DOHH2 (cell line): ENCODE results near the gene OR2T2.
"Not testable (repeated sequence)": the region's sequence is repeated elsewhere in the genome, so short reads cannot be mapped to it uniquely, and the experiment has no call there.

Source experiments
- H3F3A ChIP-seq: fragments of 200-600 bp; sonication (generic), shearing (Covaris generic); 2 replicates; pipeline ENCODE4 v1.6.0; 2016; ENCODE audit warnings: antibody characterized with exemption, mild to moderate bottlenecking; ENCODE audit not compliant: control insufficient read depth, insufficient read depth
- H3K27ac ChIP-seq: fragments of 200-600 bp; sonication (generic); 2 replicates; pipeline ENCODE4 v1.5.1; 2014; ENCODE audit warnings: low read depth, mild to moderate bottlenecking, low read length, moderate library complexity
- H3K27me3 ChIP-seq: fragments of 200-600 bp; sonication (generic); 2 replicates; pipeline ENCODE4 v1.6.1; 2014; ENCODE audit warnings: mild to moderate bottlenecking, low read length, mixed read lengths; ENCODE audit not compliant: control insufficient read depth
- H3K36me3 ChIP-seq: fragments of 200-600 bp; sonication (generic); 2 replicates; pipeline ENCODE4 v1.6.1; 2014; ENCODE audit warnings: mild to moderate bottlenecking, low read length, moderate library complexity, mixed read lengths; ENCODE audit not compliant: control insufficient read depth
- H3K4me1 ChIP-seq: fragments of 200-600 bp; sonication (generic); 2 replicates; pipeline ENCODE4 v1.6.1; 2014; ENCODE audit warnings: mild to moderate bottlenecking, low read length, mixed read lengths; ENCODE audit not compliant: control insufficient read depth
- H3K4me2 ChIP-seq: fragments of 200-600 bp; sonication (generic); 2 replicates; pipeline ENCODE4 v1.6.0; 2014; ENCODE audit warnings: mild to moderate bottlenecking, low read length, moderate library complexity
- H3K4me3 ChIP-seq: fragments of 200-600 bp; sonication (generic); 2 replicates; pipeline ENCODE4 v1.5.1; 2014; ENCODE audit warnings: mild to moderate bottlenecking, low read length, mixed read lengths
- H3K79me2 ChIP-seq: fragments of 200-600 bp; sonication (generic); 2 replicates; pipeline ENCODE4 v1.6.1; 2014; ENCODE audit warnings: mild to moderate bottlenecking, low read length, mixed read lengths; ENCODE audit not compliant: control insufficient read depth
- H3K9me2 ChIP-seq: fragments of 200-600 bp; sonication (generic); replicated peaks from 2 replicates; pipeline ENCODE4 v1.6.1; 2014; ENCODE audit warnings: mild to moderate bottlenecking, low read length, mixed read lengths; ENCODE audit not compliant: control insufficient read depth
- H3K9me3 ChIP-seq: fragments of 200-600 bp; sonication (generic); 2 replicates; pipeline ENCODE4 v1.6.1; 2014; ENCODE audit warnings: antibody characterized with exemption, low read length, mixed read lengths; ENCODE audit not compliant: control insufficient read depth, insufficient read depth
- H4K20me1 ChIP-seq: fragments of 200-600 bp; sonication (generic); 2 replicates; pipeline ENCODE4 v1.6.0; 2014; ENCODE audit warnings: low read depth, mild to moderate bottlenecking, antibody characterized with exemption, low read length, moderate library complexity; ENCODE audit not compliant: control insufficient read depth, insufficient read depth
- EZH2phosphoT487 ChIP-seq: fragments of 200-600 bp; sonication (generic); IDR thresholded peaks from 2 replicates; pipeline ENCODE4 v1.6.1; 2017; ENCODE audit warnings: borderline replicate concordance, mild to moderate bottlenecking, antibody characterized with exemption, low read length, moderate library complexity, mixed read lengths
- TF ChIP-seq, protein P1 (sequence below): fragments of 200-600 bp; sonication (generic); IDR thresholded peaks from one replicate; pipeline ENCODE4 v1.5.1; 2014; ENCODE audit warnings: antibody characterized with exemption, mild to moderate bottlenecking, low read depth, low read length; ENCODE audit not compliant: poor library complexity, severe bottlenecking

The OR2T2 gene

DNA sequence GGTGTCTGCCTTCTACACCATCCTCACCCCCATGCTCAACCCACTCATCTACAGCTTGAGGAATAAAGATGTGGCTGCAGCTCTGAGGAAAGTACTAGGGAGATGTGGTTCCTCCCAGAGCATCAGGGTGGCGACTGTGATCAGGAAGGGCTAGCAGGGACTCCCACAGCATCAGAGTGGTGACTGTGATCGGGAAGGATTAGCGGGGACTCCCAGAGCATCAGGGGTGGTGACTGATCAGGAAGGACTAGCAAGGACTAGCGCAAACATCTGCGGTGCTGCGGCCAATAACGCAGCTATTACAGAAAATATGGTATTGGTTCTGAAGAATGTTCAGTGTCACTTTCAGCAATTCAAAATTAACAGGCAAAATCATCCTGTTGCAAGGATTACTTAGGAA, 8.2 kb downstream of the OR2T2 start:
- H3K27me3 ChIP-seq, H3F3A ChIP-seq: not testable (repeated sequence)

DNA sequence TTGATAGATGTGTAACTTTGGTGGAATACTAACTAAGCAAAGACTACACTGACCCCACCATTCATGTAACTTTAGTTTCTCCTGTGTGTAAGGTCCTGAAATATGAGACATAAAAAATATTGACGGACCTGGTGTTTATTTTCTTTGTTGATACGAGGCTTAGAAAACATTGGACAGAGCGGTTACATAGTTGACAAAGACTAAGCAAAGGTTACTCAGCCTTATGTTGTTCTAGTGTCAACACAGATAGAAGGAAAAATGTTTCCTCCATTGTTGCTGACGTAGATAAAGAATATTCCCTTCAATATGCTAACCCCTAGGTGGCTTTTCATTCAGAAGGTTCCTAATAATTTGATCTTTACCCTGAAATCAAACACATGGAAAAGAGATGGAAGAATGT, 9.6 kb downstream of the OR2T2 start:
- H3K79me2 ChIP-seq, H3K27me3 ChIP-seq, H3K4me2 ChIP-seq, H3F3A ChIP-seq, H3K9me2 ChIP-seq, H3K9me3 ChIP-seq, H4K20me1 ChIP-seq, H3K27ac ChIP-seq, H3K36me3 ChIP-seq, H3K4me1 ChIP-seq, H3K4me3 ChIP-seq: not testable (repeated sequence)

More for the DNA sequence above, 8.2 kb downstream of the OR2T2 start:
- not testable (repeated sequence) for H3K4me3 ChIP-seq, H3K27ac ChIP-seq, H4K20me1 ChIP-seq, H3K4me2 ChIP-seq, H3K4me1 ChIP-seq, H3K9me2 ChIP-seq, H3K9me3 ChIP-seq, H3K36me3 ChIP-seq, H3K79me2 ChIP-seq

DNA sequence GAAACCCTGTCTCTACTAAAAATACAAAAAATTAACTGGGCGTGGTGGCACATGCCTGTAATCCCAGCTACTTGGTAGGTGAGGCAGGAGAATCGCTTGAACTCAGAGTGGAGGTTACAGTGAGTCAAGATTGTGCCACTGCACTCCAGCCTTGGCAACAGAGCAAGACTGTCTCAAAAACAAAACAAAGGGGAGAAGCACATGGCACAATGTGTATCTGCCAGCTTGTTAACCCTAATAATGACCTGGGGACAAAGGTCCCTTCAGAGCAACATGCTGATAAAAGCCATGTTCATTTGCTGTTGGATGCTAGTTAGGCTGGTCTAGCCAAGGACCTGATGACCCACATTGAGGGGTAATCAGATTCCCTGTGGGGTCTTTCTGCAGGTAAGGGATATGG, 11.2 kb downstream of the OR2T2 start:
- not testable (repeated sequence) for H3K36me3 ChIP-seq, H3K9me3 ChIP-seq, H4K20me1 ChIP-seq, H3K4me1 ChIP-seq, H3K9me2 ChIP-seq, H3K4me3 ChIP-seq, H3K4me2 ChIP-seq, H3F3A ChIP-seq, H3K79me2 ChIP-seq, H3K27ac ChIP-seq, H3K27me3 ChIP-seq

DNA sequence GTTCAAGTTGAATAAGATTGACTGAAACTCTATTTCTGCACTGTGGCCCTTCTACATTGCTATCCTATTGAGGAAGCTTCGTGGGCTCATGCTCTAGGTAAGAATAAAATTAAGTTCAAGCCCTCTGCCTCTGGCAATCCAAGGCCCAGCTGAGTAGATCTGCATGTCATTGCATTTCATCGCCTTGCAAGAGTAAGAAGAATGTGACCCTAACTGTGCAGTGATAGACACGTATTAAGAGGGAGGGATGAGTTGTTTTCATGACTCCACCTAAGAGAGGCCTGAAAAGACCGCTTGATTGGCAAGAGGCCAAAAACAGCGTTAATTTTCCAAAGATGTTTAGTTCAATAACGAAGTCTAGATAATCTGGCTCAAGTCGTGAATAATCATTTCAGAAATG, 13.7 kb downstream of the OR2T2 start:
- not testable (repeated sequence) for H3K27ac ChIP-seq, H3K36me3 ChIP-seq, H3K9me3 ChIP-seq, H3K9me2 ChIP-seq, H3K4me2 ChIP-seq, H3K79me2 ChIP-seq, H3F3A ChIP-seq, H3K27me3 ChIP-seq, H3K4me3 ChIP-seq, H3K4me1 ChIP-seq, H4K20me1 ChIP-seq

DNA sequence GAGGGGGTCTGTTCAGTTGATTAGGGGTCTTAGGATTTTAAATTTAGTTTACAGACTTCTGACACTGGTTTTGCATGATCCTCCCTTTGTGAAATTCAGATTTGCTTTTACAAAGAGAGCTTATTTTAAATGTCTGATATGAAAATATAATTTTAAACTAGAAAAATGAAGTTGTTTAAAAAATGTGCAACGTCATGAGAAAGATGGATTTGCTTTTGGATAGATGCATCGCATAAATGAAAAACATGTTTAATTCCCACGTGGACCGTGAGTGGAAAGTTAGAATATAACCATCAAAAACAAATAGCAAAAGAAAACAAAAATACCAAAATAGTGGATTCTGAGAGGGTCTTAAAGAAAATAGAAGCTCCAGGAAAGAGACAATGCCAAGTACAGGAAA, 25.7 kb downstream of the OR2T2 start:
- Histone ChIP-seq H3K9me2 (no peaks in the 10 kb centered on the region), H3K36me3 (no peaks in the 10 kb centered on the region), H3F3A (no peaks in the 10 kb centered on the region), H3K4me2 (no peak overlapping the region), H4K20me1 (no peaks in the 10 kb centered on the region), H3K9me3 (no peaks in the 10 kb centered on the region), H3K4me1 (no peaks in the 10 kb centered on the region), H3K79me2 (no peaks in the 10 kb centered on the region), H3K27me3 (no peaks in the 10 kb centered on the region), H3K27ac (no peak overlapping the region), H3K4me3 (no peak overlapping the region)
- no peak for TF ChIP-seq EZH2phosphoT487
- TF ChIP-seq, protein P1, sequence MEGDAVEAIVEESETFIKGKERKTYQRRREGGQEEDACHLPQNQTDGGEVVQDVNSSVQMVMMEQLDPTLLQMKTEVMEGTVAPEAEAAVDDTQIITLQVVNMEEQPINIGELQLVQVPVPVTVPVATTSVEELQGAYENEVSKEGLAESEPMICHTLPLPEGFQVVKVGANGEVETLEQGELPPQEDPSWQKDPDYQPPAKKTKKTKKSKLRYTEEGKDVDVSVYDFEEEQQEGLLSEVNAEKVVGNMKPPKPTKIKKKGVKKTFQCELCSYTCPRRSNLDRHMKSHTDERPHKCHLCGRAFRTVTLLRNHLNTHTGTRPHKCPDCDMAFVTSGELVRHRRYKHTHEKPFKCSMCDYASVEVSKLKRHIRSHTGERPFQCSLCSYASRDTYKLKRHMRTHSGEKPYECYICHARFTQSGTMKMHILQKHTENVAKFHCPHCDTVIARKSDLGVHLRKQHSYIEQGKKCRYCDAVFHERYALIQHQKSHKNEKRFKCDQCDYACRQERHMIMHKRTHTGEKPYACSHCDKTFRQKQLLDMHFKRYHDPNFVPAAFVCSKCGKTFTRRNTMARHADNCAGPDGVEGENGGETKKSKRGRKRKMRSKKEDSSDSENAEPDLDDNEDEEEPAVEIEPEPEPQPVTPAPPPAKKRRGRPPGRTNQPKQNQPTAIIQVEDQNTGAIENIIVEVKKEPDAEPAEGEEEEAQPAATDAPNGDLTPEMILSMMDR: no peak

DNA sequence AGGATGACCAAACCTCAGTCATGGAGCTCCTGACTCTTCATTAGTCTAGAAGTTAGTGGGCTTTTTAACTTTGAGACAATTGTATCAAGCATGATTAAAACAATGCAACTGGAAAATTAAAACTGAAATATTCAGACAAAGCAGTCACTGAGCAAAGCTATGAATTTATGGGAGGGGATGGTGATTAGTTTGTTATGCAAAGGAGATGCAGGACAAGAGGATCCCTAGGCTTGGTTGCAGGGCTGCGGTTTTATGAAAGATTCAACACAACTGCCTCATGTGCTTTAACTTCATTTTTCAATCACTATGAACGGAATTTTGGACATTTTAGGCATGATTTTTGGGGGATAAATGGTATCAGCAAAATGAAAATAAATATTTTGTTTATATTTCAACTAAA, 26.7 kb downstream of the OR2T2 start:
- not testable (repeated sequence) for H3K36me3 ChIP-seq, H4K20me1 ChIP-seq, H3K79me2 ChIP-seq, H3K9me3 ChIP-seq, H3K27me3 ChIP-seq, H3K4me2 ChIP-seq, H3K4me1 ChIP-seq, H3K27ac ChIP-seq, H3K9me2 ChIP-seq, H3F3A ChIP-seq, H3K4me3 ChIP-seq

DNA sequence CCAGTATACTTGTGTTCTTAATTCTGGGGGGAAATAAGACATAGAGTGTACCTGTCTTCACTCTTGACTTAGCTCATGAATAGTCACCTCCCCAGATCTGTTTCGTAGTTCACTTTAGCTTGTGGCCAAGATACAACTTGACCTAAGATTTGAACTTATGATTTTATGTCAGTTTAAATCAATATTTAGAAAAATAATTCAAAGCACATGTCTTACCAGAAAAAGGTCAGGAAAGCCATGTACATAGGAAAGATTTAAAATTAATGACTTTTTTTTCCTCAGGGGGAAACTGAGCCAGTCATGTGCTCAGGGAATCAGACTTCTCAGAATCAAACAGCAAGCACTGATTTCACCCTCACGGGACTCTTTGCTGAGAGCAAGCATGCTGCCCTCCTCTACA, 27.6 kb downstream of the OR2T2 start, which contains the start of gene OR2T3:
OR2T3 (plus strand) TSS at position 301 of the 400 bp plus-strand sequence; CDS start at position 301, 0 bp downstream.
- not testable (repeated sequence) for H3F3A ChIP-seq, H3K9me3 ChIP-seq, H3K4me2 ChIP-seq, H3K4me3 ChIP-seq, H4K20me1 ChIP-seq, H3K79me2 ChIP-seq, H3K27me3 ChIP-seq, H3K9me2 ChIP-seq, H3K4me1 ChIP-seq, H3K36me3 ChIP-seq, H3K27ac ChIP-seq

DNA sequence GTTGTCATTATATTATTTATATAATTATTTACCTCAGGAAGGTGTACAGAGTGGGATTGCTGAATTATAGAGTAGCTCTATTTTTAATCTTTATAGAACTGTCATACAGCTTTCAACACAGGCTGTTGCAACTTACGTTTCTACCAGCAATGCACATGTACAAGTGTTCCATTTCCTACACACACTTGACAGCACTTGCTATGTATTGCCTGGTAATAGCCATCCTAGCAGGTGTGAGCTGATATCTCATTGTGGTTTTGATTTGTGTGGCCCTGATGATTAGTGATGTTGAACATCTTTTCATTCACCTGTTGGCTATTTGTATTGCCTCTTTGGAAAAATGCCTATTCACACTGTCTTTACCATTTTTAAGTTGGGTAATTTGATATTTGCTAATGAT, 30.2 kb downstream of the OR2T2 start:
- H3K4me3 ChIP-seq, H3K27me3 ChIP-seq, H3K79me2 ChIP-seq, H3K4me1 ChIP-seq, H3K4me2 ChIP-seq, H3K27ac ChIP-seq, H3K36me3 ChIP-seq, H3K9me3 ChIP-seq, H3K9me2 ChIP-seq, H4K20me1 ChIP-seq, H3F3A ChIP-seq: not testable (repeated sequence)
